HL-60 (cell line): Measurements from ENCODE around the gene OSBPL5.

Experiments
- DNase-seq, 2 experiments: peaks; one replicate each; pipeline ENCODE4 v3.0.0-alpha.2; 2010 to 2020; ENCODE audit warnings: low read depth in 1 of 2, low spot score in 1 of 2
- H3K27ac ChIP-seq: fragments of 250-450 bp; sonication (Bioruptor Pico); replicated peaks from 2 replicates; pipeline ENCODE4 v1.5.1; 2020; ENCODE audit warnings: mild to moderate bottlenecking, moderate library complexity
- H3K27me3 ChIP-seq: fragments of 250-450 bp; sonication (Bioruptor Pico); 2 replicates; pipeline ENCODE4 v1.5.1; 2021; ENCODE audit warnings: mild to moderate bottlenecking, moderate library complexity; ENCODE audit not compliant: insufficient read depth, poor library complexity, severe bottlenecking
- H3K4me3 ChIP-seq: replicated peaks from 2 replicates; pipeline ENCODE4 v1.5.1; 2011; ENCODE audit warnings: mild to moderate bottlenecking, control low read depth, low read length; ENCODE audit not compliant: insufficient read depth
- GABPA ChIP-seq: IDR thresholded peaks from 2 replicates; pipeline ENCODE4 v1.6.1; 2012; ENCODE audit warnings: low read depth
- POLR2AphosphoS5 ChIP-seq: IDR thresholded peaks from 2 replicates; pipeline ENCODE4 v1.6.1; 2012; ENCODE audit warnings: low read depth
- REST ChIP-seq: IDR thresholded peaks from 2 replicates; pipeline ENCODE4 v1.6.1; 2012; ENCODE audit warnings: low read depth; ENCODE audit not compliant: insufficient replicate concordance
- SPI1 ChIP-seq: IDR thresholded peaks from 2 replicates; pipeline ENCODE4 v1.6.1; 2012; ENCODE audit warnings: low read depth, mild to moderate bottlenecking, borderline replicate concordance
- TF ChIP-seq, protein P1 (sequence below): IDR thresholded peaks from one replicate; pipeline ENCODE4 v1.5.1; 2011; ENCODE audit warnings: low read length, control low read depth, inconsistent platforms; ENCODE audit not compliant: insufficient read depth

The OSBPL5 gene

GRCh38 chr11:3189886-3190583, 24.9 kb upstream of the OSBPL5 start:
- no peak for DNase-seq
- Histone ChIP-seq H3K27ac (no peak overlapping the region), H3K27me3 (no peaks in the 10 kb centered on the region), H3K4me3 (no peak overlapping the region)
- no peak for TF ChIP-seq POLR2AphosphoS5
- no peak for TF ChIP-seq REST
- no peak for TF ChIP-seq SPI1
- no peak for TF ChIP-seq GABPA
- TF ChIP-seq, protein P1, sequence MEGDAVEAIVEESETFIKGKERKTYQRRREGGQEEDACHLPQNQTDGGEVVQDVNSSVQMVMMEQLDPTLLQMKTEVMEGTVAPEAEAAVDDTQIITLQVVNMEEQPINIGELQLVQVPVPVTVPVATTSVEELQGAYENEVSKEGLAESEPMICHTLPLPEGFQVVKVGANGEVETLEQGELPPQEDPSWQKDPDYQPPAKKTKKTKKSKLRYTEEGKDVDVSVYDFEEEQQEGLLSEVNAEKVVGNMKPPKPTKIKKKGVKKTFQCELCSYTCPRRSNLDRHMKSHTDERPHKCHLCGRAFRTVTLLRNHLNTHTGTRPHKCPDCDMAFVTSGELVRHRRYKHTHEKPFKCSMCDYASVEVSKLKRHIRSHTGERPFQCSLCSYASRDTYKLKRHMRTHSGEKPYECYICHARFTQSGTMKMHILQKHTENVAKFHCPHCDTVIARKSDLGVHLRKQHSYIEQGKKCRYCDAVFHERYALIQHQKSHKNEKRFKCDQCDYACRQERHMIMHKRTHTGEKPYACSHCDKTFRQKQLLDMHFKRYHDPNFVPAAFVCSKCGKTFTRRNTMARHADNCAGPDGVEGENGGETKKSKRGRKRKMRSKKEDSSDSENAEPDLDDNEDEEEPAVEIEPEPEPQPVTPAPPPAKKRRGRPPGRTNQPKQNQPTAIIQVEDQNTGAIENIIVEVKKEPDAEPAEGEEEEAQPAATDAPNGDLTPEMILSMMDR, result no peak

GRCh38 chr11:3189196-3189843, 24.2 kb upstream of the OSBPL5 start:
- Histone ChIP-seq H3K27me3 (no peaks in the 10 kb centered on the region), H3K4me3 (no peak overlapping the region), H3K27ac (no peak overlapping the region)
- no peak for TF ChIP-seq GABPA
- TF ChIP-seq POLR2AphosphoS5, result no peak
- no peak for TF ChIP-seq SPI1
- TF ChIP-seq, protein P1, result no peak
- TF ChIP-seq REST, result no peak
- no peak for DNase-seq

DNA sequence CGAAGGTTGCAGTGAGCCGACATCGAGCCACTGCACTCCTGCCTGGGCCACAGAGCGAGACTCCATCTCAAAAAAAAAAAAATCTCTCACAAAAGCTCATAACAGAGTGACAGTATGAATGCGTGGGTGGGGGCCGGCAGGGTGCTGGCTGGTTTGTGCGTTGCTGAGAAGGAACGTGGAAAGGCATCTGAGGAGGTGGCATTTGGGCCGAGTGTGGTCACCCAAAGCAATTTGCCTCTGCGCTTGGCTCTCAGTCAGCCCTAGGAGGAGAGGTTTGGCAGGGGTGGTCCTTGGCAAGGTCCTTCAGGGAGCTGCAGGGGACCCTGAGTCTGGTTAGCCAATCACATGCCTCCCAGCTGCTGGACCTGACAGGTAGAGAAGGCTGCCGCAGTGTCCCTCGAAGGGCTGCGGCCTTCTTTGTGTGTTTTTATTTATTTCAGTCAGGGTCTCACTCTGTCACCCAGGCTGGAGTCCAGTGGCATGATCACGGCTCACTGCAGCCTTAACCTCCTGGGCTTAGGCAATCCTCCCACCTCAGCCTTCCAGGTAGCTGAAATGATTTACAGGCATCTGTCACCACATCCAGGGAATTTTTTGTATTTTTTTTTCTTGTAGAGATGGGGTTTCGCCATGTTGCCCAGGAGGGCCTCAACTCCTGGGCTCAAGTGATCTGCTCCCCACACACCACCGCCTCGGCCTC, 23.5 kb upstream of the OSBPL5 start:
- no peak overlapping the region for H3K27ac ChIP-seq
- DNase-seq, result no peak
- TF ChIP-seq REST, result no peak
- H3K4me3 ChIP-seq, result no peak overlapping the region
- no peaks in the 10 kb centered on the region for H3K27me3 ChIP-seq
